GM12873 (cell line): Measurements from ENCODE around the gene LRRC23.

ENCODE experiments used
- CTCF ChIP-seq: IDR thresholded peaks from 2 replicates; pipeline ENCODE4 v1.5.1; 2012; ENCODE audit warnings: low read depth, mild to moderate bottlenecking, moderate library complexity, low read length, control low read depth; ENCODE audit not compliant: insufficient read depth; ENCODE audit errors: missing control alignments

Gene LRRC23

GRCh38 chr12:6946033-6946919, 41.7 kb downstream of the LRRC23 start:
- TF ChIP-seq CTCF, result no peak

- peak; percentile 8 for TF ChIP-seq CTCF
Measured at GRCh38 chr12:6946920-6947374, 42.3 kb downstream of the LRRC23 start.

GRCh38 chr12:6947615-6948014, 43.0 kb downstream of the LRRC23 start:
- TF ChIP-seq CTCF, result no peak

- TF ChIP-seq CTCF, result peak; percentile 56
Measured at GRCh38 chr12:6948873-6949594, 44.4 kb downstream of the LRRC23 start.

- TF ChIP-seq CTCF, result peak; percentile 65
Measured at GRCh38 chr12:6950401-6950801, 45.8 kb downstream of the LRRC23 start.

GRCh38 chr12:6950811-6951540, 46.4 kb downstream of the LRRC23 start, which contains the start of gene PTPN6:
PTPN6 (plus strand) TSS chr12:6951356; CDS start chr12:6951513, 157 bp downstream.
- no peak for TF ChIP-seq CTCF
